ENCODE results near the gene EEF1A2.

GRCh38 chr20:63484236-63484635, 14.6 kb downstream of the EEF1A2 start:
- TF ChIP-seq MAX (IDR thresholded peaks at IDR 0.05) (no peak), CTCF (IDR thresholded peaks at IDR 0.05; ENCODE audit: low read depth, low read length, missing input control) (no peak), JUND (IDR thresholded peaks at IDR 0.05) (no peak), RAD21 (IDR thresholded peaks at IDR 0.05) (no peak), REST (IDR thresholded peaks at IDR 0.05) (no peak), RXRA (IDR thresholded peaks at IDR 0.05) (no peak), TAF1 (conservative IDR thresholded peaks at IDR 0.05) (no peak), SP1 (IDR thresholded peaks at IDR 0.05) (no peak)
